HG02798 (cell line): ENCODE results near the gene RINT1.
A peak's percentile ranks its signal among the peaks of the same experiment; 100 is the strongest.
"Not testable (repeated sequence)": the region's sequence is repeated elsewhere in the genome, so short reads cannot be mapped to it uniquely, and the experiment has no call there.

Source experiments
- ATAC-seq: cut with Tn5 transposase; IDR thresholded peaks from one replicate; pipeline ENCODE4 v1.9.1; 2021; ENCODE audit warnings: mild to moderate bottlenecking; ENCODE audit not compliant: unreplicated experiment, poor library complexity

Gene RINT1

DNA sequence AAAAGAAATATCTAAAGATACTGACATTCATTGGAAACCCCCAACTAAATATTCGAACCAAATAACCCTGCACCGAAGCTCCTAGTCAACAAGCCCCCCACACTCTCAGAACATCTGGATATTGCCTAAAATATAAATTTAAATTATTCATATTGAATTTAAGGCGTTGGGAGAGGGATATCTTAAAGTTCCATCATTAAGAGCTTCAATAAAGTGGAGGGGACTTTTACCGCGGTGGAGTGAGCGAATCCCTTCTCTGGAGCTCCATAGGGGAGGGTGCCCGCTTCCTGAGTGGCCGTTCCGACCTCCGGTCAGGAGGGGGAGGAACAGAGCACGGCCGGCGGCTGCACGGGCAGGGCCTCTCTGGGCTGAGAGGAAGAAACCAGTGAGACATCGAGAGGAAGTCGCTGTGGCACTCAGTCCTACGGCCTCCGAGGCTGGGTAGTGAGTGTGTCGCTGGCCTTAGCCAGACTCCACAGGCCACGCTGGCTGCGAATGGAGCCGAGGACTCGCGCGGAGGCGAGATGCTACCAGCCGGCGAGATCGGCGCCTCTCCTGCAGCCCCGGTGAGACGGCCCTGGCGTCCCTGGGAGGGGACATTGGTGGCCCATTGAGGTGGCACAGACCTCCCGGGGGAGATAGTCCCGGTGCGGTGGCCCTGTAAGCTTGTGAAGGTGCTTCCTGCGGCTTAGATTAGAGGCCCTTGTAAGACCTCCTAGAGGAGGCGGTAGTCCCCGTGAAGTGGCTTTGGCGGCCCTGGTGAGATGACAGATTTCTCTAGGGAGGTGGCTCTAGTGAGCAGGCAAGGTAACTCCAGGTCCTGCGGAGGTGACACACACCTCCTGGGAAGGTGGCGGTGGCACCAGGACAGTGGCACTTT lies at the start of gene RINT1:
TSS of gene RINT1 (plus strand) at position 410 of the 880 bp plus-strand sequence. CDS start at position 525, 115 bp downstream.
- peak; percentile 99 for ATAC-seq

GRCh38 chr7:105487579-105488571 lies 44.1 kb upstream of the RINT1 start:
- ATAC-seq: no peak

- ATAC-seq: no peak
These were observed 42.6 kb upstream of the RINT1 start for GRCh38 chr7:105489409-105489808.

DNA sequence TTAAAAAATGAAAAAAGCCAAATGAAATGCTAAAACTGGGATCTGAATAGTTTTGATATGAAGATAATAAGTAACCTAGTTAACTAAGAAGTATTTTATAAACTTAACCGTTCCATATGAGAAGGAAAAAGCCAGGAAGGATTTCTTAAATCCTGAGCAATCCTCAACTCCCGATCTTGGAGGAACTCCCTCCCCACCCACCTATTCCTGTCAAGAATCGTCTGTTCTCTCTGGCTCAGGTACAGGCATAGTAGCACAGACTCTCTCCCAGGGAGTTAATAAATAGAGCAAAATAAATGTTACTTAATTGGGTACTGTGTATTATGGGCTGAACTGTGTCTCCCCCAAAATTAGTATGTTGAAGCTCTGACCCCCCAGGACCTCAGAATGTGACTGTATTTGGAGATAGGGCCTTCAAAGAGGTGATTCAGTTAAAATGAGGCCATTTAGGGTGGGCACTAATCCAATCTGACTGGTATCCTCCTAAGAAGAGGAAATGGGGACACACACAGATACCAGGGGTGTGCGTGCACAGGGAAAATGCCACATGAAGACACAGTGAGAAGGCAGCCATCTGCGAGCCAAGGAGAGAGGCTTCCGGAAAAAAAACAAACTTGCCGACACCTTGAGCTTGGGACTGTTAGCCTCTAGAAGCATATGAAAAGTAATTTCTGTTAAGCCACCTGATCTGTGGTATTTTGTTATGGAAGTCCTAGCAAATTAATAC lies 38.6 kb upstream of the RINT1 start:
- no peak for ATAC-seq

DNA sequence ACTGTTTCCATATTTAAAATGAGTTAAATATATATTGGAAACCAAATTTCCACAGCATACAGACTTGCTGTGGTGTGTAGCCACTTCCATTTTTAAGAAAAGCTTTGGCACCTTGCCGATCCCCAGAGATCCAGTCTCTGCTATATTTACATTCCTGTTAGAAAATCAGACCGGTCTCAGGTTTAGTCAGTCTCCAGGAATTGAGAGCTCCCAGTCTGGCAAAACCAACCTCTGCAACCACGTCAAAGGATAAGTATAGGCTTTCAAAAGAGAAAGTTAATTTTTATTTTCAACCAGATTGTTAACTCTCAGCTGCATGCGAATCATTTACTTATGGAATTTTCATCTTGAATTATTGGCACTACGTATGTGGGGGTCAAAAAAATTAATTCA lies 38.1 kb upstream of the RINT1 start:
- ATAC-seq: no peak

DNA sequence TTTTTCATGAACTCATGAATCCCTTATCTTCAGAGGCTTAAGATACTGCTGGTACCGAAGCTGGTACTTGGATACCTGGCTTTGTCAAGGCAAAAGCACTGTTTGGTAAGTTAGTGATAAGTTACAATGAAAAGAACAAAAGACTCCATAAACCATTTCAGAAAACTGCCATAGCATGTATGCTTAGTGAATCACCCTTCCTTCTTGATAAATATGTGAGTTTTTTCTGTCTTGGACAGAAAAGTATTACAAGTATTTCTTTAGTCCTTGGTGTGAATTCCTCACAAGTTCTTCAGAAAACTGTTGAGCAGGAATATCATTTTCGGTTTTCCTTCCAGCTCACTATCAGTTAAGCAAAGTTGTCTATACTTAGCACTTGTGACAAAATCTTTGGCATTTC lies 35.5 kb upstream of the RINT1 start:
- no peak for ATAC-seq

GRCh38 chr7:105497016-105497415 lies 35.0 kb upstream of the RINT1 start:
- no peak for ATAC-seq

GRCh38 chr7:105502173-105502572 lies 29.8 kb upstream of the RINT1 start:
- no peak for ATAC-seq

- ATAC-seq: no peak
These were observed 19.6 kb upstream of the RINT1 start for GRCh38 chr7:105512415-105512814.

GRCh38 chr7:105512926-105513526 lies 19.0 kb upstream of the RINT1 start:
- no peak for ATAC-seq

DNA sequence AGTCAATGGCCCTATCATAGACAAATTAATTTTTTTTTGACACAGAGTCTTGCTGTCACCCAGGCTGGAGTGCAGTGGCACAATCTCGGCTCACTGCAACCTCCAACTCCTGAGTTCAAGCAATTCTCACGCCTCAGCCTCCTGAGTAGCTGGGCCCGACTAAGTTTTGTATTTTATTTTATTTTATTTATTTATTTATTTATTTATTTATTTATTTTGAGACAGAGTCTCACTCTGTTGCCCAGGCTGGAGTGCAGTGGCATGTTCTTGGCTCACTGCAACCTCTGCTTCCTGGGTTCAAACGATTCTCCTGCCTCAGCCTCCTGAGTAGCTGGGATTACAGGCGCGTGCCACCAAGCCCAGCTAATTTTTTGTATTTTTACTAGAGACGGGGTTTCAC lies 16.4 kb upstream of the RINT1 start:
- not testable (repeated sequence) for ATAC-seq

DNA sequence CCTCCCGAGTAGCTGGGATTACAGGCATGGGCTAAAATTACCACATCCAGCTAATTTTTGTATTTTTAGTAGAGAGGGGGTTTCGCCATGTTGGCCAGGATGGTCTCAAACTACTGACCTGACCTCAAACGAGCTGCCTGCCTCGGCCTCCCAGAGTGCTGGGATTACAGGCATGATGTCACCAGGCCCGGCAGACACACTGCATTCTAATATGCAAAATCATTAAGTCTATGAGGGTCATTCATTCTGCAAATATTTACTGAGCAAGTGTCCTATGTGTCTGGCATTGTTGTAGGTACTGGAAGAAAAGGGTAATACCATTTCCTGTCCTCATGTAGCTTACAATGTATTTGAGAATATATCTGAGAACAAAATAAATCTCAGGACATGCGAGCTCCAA lies 12.6 kb upstream of the RINT1 start:
- no peak for ATAC-seq

DNA sequence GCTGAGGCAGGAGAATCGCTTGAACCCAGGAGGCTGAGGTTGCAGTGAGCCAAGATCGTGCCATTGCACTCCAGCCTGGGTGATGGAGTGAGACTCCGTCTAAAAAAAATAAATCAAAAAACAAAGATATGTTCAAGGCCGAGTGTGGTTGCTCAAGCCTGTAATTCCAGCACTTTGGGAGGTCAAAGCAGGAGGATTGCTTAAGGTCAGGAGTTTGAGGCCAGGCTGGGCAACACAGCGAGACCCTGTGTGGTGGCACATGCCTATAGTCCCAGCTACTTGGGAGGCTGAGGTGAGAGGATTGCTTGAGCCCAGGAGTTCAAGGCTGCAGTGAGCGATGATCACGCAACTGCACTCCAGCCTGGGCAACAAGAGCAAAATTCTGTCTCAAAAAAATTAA lies 11.4 kb upstream of the RINT1 start:
- ATAC-seq: not testable (repeated sequence)

DNA sequence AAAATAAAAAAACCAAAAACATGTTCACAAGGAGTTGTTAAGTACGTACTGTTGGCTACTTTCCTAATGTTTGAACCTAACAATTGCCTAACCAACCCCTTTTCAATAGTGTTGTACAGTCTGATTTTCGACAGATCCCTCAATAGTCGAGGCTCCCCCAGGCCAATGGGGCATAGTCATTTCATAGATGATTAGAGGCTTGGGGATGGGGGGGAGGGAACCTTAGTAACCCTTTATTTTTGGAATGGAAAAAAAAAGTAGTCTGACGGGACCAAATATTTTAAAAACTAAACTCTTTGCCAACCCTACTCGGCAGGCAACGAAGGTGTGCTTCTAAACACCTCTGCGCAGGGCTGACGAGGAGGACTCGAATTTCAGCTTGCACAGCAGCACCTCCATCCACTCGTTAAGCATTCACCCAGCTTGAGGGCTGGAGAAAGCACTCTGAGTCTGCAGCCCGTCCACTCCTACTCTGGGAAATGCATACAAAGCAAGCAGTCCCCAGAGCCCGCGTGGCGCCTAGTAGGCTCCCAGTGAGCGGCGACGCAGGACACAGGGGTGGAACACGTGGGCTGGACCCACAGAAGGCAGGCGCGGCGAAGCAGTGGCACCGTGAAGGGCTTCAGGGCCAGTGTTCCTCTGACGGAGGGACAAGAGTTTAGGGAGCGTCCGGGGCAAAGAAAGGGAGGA lies 10.8 kb upstream of the RINT1 start:
- ATAC-seq: peak; percentile 37

- ATAC-seq: peak; percentile 88
These were observed 10.1 kb upstream of the RINT1 start, which contains the start of gene PUS7 for GRCh38 chr7:105521717-105522463. PUS7 (minus strand) TSS chr7:105522271; CDS start chr7:105508512, 13,759 bp downstream.

DNA sequence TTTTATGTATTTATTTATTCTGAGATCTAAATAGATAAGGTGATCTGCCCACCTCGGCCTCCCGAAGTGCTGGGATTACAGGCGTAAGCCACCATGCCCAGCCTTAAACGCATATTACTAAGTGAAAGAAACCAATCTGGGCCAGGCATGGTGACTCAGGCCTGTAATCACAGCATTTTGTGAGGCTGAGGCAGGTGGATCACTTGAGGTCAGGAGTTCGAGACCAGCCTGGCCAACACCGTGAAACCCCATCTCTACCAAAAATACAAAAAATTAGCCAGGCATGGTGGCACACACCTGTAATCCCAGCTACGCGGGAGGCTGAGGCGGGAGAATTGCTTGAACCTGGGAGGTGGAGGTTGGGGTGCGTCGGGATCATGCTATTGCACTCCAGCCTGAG lies 7.6 kb upstream of the RINT1 start:
- not testable (repeated sequence) for ATAC-seq

DNA sequence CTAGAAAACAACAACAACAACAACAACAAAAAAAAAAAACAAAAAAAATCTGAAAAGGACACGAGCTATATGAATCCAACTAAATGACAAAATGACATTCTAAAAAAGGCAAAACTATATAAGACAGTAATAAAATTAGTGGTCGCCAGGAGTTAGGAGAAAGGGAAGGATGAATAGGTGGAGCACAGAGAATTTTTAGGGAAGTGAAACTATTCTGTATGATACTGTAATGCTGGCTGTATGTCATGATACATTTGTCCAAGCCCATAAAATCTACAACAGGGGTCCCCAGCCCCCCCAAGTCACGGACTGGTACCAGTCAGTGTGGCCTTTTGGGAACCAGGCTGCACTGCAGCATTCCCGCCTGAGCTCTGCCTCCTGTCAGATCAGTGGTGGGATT lies 7.2 kb upstream of the RINT1 start:
- ATAC-seq: no peak

DNA sequence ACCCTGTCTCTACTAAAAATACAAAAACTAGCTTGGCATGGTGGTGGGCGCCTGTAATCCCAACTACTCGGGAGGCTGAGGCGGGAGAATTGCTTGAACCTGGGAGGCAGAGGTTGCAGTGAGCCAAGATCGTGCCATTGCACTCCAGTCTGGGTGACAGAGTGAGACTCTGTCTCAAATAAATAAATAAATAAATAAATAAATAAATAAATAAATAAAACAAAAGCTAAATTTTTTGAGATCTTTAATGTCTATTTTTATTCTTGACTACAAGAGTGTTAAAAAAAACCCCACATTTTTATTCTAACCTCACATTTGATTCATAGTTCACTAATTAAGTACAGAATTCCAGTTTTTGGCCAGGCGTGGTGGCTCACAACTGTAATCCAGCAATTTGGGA lies 4.3 kb upstream of the RINT1 start:
- ATAC-seq: not testable (repeated sequence)

- no peak for ATAC-seq
These were observed 1.9 kb upstream of the RINT1 start for GRCh38 chr7:105530126-105530525.
